Stimulated activated CD8-positive, alpha-beta memory T cell treated with anti-CD3 and anti-CD28 coated beads, Interleukin-7, amount 100 ng/mL, for 4 hours (primary cell): Measurements from ENCODE around the gene HDAC2.

ENCODE experiments used
- DNase-seq, 2 donors: peaks; one replicate each; pipeline ENCODE4 v3.0.0-alpha.2; 2020; ENCODE audit warnings: low read depth in 2 of 2

HDAC2 gene

DNA sequence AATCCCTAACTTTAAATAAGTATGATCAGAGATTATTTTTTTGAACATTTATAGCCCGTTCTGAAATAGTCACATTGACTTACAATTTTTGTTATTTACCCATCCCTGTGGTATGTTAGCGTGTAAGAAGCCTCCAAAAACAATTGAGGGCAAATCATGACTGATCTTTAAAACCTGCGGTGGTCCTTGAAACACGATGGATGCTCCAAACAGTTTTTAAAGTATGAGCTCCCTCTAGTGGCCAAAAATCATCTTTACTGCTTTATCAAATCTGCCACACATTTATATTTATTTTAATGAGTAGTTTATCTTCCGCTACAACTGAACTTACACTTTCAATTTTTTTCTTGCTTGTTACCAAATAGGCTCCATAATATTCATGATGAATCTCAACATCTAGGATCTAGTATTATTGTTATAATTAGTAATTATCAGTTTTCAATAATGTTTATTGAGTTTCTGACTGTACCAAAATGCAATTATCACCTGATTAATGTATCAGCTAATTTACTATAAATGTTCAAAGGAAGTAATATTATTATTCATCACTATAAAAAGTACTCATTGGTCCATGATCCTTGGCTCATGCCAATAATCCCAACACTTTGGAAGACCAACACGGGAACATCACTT lies 61.6 kb downstream of the HDAC2 start:
- DNase-seq: no peak

DNA sequence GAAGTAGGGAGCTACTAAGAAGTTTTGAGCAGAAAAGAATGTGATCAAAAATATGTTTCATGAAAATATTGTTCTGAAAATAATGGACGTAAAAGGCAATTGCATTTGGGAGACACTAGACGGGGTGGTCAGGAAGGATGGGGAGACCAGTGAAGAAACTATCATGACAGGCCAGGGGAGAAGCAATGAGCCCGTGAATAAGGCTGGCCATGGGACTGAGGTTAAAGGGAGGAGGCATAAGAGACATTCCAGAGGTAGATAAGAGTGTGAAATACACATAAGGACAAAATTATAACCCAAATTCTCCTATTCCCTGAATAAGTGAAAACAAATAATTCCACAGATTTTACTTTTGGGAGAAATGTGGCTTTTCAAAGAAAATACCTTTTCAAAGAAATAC lies 62.1 kb downstream of the HDAC2 start:
- no peak for DNase-seq

DNA sequence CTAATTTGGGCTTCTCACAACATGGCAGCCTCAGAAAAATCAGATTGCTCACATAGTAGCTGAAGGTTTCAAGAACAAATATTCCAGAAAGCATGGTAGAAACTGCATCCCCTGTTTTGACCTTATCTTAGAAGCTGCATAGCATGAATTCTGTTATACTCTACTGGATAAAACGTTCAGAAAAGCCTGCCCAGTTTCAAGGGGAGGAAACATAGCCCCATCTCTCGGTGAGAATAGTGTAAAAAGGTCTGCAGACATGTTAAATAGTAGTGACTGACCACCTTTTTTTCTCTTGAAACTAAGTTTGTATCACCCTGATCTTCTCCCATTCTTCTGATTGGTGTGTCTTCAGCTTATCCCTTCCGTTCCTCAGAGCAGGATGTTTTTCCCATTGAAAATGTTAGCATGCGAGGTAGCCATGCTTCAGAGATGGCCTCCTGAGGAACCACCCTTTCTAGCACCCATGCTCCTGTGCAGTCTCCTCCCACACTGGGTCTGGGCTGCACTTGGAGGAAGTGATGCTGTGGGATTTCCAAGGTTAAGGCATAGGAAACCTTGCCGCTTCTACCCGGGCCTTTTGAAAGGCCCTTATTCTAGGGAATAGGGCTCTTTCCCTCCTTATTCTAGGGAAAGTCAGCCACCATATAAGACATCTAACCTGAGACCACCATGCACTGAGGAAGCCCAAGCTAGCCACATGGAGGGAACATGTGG lies 63.7 kb downstream of the HDAC2 start:
- no peak for DNase-seq

DNA sequence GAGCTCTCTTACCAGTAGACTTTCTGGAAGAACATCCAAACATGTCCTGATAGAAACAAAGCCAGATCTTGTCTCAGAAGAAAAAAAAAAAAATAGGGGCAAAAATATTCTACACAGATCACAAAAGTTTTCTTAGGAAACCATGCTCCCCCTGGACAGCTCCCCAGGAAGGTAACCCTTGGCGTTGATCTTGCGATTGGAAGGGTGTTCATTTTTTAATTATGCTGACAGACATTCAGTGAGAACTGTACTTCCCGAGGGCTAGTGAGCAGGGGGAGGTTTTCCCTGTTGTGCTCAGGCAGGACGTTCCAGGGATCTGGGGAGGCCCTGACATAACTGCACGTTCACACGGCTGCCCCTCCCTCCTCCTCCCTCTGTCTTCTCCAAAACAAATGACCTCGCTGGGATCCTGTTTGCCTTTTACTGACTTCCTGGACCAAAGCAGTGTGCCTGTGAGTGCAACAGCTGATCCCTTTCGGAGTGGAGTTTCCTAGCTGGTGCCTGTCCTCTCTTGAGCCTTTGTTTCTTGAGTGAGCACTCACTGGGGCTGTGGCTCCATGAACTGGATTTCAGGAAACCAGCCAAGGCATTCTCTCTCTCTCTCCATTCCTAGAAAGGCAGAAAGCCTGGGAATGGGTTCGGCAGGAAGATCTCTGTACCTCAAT lies 67.2 kb downstream of the HDAC2 start:
- DNase-seq: no peak

DNA sequence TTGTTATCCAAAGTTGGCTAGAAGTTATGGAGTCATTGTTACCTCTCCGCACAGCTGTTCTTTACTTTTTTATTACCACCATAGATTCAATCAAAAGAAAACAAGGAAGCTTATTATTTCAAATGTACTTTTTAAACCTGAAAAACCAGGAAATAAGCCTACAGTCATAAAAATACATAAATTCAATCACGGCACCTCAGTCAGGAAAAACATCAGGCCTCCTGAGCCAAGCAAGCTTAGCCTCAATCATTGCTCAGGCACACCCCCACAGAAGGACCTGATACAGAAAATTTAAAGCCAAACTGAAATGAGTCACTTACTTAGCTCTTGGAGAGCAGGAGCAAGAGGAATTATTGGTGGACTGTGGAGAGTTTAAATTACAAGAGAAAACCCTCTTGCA lies 69.5 kb downstream of the HDAC2 start:
- no peak for DNase-seq

DNA sequence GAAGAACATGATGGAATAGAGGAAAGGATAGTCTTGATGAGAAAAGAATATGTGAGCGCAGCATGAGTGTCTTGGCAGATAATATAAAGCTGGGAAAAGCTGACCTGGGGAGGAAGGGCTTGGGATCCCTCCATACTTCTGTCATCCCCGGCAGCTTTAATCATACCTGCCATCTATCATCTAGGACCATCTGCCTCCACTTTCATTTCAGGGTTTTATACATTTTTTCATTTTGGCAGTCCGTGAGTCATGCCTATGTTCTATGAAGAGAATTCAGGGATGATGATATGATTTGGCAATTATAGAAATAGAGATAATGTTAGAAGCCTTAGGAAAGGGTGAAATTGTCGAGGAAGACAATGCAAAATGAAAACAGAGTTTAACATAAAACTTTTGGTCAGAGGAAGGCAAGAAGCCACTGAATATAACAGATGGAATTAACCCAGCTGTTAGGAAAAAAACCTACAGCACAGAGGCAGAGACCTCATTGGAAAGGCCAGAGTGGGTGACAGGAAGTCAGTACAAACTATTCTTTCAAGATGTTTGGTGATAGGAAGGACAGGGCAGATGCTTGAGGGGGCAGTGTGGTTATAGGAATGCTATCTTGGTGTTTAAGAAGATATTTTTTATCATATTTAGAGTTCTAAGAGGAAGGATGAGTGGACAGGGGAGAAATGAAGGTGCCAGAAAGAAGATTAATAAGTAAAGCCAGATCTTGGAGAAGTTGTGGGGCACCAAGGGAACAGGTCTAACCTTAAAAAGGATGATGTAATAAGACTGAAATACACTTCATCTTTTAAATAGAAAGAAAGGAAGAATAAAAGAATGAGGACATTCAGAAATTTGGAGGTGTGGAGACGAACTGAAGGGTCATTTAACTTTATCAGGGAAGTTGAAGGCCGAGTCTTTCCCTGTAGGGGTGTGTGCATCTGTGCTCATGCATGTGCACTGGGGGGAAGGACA lies 76.0 kb downstream of the HDAC2 start:
- no peak for DNase-seq

DNA sequence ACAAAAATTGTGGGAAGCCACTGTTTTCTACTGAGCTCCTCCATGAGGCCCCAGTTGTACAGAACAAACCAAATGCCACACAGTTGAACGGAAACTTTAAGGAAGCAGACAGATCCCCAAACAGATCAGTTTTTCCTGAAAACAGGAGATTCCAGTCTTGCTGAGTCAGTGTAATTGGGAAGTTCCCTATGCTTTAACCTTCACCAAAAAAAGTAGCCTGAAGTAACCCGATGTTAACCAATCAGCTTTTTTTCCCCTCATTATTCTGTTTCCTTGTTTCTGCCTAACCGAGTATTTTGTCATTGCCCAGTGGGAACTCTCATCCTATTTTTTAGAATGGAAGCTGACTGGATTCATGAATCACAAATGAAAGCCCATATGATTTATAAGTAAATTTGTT lies 77.1 kb downstream of the HDAC2 start:
- DNase-seq: no peak

DNA sequence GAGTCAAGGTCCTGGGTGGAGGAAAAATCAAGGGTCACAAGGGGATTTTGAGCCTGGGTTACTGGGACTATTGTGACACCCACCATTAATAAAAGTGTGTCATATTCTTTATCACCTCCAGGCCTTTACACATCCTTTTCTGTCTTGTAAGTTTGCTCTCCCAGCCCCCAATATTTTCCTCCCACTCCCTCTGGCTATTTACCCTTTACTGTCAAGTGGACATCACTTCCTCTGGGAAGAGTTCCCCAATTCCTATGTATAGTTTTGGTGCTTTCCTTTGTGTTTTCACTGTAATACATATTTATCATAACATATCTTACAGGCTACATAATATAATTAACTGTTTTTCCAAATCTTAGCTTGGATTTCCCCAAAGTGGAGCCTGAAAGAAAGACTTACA lies 77.5 kb downstream of the HDAC2 start:
- DNase-seq: no peak

DNA sequence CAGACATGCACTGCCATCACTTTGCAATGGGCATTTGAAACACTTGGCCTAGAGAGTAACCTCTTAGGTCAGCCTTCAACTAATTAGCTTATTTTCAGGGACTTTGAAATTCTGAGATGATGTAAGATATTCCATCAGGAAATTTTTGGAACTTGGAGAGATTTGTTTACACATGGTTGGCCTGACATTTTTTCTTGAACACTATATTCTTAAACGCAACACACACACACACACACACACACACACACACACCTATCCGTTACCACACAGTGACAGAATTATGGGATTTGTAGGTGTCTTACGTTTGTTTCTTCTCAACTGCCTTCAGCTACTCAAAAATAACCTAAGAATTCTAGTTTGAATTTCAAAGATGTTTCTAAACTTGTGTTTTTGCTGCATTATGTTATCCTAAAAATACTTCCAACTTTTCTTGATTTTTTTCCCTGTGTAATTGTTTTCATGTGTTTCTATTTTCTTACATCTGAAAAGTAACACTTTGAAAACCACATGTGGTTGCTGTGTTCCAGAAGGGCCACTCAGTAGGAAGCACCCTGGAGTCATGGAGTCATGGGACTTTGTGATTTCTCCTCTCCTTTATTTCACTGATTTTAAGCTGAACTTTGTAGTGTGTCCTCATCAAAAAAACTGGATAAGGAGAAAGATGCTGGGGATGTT lies 81.9 kb downstream of the HDAC2 start:
- DNase-seq: no peak

DNA sequence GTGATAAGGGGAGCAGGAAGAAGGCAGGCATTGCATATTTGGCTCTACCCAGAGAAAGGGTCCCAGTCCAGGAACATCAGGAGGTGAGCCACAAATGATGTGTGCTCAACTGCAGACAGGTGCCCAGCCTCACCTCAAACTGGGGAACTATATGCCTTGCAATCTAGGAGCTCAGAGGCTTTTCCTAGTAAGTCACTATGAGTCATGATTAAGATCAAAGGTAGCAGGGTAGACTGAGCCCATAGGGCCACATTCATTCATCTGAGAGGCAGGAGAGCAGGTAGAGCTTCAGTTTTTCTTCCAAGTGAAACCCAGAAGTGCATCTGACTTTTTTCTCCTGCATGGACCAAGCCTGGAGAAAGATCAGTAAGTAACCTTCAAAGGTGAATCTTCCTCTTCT lies 82.5 kb downstream of the HDAC2 start:
- DNase-seq: no peak

DNA sequence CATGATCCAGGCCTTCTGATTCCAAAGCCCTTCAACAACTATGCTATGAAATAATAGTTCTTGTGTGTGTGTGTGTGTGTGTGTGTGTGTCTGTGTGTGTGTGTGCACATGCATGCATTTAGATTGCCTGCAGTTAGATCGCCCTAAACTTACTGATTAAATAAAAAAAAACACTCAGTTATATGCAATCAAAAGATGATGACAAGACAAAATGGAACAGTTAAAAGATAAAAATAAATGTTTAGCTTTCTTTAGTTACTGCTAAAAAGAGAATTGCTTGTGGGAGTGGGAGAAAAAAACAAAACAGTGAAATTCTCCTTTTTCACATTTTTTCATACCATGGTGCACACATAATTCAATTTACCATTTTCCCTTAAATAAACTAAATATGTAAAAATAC lies 84.4 kb downstream of the HDAC2 start:
- no peak for DNase-seq

DNA sequence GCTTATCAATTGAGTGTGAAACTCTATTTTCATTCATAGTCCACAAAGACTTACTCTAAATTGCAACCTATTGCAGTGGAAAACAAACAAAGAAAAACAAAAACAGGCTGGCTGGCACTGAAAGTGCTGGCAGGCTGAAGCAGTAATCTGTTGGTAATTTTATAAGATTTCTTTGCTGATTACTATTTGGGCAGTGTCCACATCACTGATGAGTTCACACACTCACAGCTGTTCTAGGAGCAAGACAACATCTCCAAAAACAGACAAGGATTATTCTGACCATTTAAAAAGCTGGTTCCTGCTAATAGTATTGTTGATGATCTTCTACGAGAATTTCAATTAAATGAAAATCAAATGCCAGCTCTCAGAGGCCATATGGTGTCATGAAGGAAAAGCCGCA lies 86.9 kb downstream of the HDAC2 start:
- DNase-seq: no peak
